Hematopoietic multipotent progenitor cell treated with erythropoietin and hydrocortisone succinate and interleukin-3 and kit ligand, for 4 days (in vitro differentiated cells): ENCODE data around the gene TRAPPC3.
A peak's percentile ranks its signal among the peaks of the same experiment; 100 is the strongest.

ENCODE experiments used
- DNase-seq: peaks from one replicate; pipeline ENCODE4 v3.0.0-alpha.2; 2015

Gene TRAPPC3

DNA sequence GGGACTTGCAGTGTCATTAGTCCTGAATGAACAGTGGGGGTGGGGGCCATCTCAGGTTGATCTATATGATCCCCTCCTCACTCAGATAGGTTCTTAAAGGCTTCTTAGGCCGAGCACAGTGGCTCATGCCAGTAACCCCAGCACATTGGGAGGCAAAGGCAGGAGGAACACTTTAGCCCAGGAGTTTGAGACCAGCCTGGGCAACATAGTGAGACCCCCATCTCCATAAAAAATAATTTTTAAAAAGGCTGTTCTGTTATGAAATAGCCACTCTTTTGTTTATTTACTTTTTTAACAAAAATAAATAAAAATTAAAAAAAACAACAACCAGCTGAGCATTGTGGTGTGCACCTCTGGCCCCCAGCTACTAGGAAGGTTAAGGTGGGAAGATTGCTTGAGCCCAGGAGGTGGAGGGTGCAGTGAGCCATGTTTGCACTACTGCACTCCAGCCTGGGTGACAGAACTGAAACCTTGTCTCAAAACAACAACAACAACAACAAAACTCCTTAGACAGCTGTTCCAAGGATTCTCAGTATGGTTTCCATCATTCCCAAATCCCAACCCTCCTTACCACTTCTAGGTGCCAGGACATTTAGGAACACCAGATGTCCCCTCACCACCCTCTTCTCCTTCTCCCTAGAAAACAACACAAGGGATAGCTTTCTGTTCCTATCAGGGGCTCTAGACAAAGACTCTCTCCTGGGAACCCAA lies 2.0 kb upstream of the TRAPPC3 start:
- no peak for DNase-seq

DNA sequence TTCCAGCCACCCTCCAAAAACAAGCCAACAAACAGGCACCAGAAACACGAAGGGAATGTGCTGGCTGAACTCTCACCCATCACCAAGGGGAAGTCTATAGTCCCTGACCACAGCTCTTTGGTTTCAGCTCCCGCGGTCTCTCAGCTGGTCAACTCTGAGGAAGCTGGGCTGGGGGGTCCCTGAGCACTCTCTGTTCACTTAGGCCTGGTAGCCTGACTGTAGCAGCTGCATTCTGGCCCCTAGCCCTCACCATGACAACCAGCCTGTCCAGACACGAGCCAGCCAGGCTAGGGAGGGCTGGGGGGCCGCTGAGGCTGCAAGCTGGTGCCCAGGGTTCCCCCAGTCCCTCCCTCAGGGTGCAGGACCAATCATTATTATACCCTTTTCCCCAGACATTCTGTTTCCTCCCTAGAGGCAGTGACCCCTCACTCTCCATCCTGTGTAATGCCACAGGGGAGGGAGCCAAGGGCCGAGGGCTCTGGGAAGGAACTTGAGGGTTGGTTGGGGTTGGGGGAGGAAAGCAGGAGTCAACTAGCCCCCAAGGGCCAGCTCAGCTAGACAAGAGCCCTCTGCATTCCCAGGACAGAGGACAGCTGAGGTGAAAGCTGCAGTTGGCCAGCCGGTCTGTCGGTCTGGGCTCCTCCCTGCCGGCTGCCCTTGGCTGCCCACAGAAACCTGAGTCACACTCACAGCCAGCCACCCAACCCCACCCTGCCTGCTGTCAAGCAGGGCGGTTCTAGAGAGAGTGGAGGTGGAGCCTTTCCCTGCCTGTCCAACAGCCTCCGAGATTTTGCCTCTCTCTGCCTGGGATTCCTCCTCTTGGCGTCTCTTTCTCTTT lies 1.2 kb upstream of the TRAPPC3 start:
- peak; percentile 96 for DNase-seq

DNA sequence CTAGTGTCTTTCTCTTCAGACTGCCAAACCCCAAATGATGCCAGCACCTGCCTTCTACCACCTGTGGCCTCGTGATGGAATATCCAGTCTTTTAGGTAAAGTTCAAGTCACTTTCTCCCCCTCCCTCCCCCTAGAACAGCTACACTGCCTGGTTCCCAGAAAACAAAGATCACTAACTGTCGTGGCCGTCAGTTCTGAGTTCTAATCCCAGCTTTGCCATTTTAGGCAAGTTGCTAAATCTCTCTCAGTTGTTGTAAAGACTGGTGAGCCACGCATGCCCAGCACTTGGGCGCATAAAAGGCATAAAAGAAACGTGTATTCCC lies 648 bp upstream of the TRAPPC3 start:
- peak; percentile 34 for DNase-seq

DNA sequence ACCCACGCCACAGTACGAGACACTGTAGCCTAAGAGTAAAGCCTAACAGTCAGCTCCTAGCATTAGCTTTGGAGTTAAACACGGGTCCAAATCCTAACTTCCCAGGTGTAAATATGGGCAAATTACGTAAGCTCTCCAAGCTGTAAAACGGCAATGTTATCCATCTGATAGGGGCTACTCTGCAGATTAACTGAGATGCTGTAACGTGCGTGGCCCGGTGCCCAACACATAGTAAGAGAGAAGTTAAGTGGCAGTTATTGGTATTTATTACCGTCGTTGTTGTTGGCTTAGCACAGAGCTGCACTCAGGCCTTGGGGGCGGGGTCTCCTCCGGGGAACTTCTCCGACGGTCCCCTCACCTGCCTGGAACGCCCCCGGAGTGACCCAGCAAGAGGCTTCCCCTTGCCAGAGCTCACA lies 457 bp downstream of the TRAPPC3 start:
- no peak for DNase-seq

GRCh38 chr1:36144413-36144812 lies 4.9 kb downstream of the TRAPPC3 start:
- DNase-seq = peak; percentile 39

GRCh38 chr1:36143424-36143823 lies 5.9 kb downstream of the TRAPPC3 start:
- no peak for DNase-seq

DNA sequence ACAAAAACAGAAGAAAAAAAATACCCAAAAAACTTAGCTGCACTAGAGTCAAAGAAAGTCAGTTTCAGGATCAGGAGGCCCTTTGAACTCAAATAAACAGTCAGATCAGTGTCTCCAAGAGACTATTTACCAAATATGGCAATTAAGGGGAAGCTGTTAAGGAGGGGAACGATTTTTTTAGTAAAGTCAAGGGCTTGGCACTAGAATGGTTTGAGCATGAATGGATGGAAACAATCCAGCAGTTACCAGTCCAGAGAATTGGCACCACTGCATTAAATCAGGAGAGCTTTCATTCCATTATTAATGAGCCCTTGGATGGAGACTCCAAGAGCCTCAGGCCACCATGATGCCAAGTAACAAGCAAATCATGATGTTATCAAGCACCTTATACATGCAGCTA lies 7.2 kb downstream of the TRAPPC3 start:
- DNase-seq = peak; percentile 41

GRCh38 chr1:36139521-36139920 lies 9.8 kb downstream of the TRAPPC3 start:
- DNase-seq = no peak

GRCh38 chr1:36137776-36138175 lies 11.5 kb downstream of the TRAPPC3 start:
- no peak for DNase-seq

GRCh38 chr1:36137226-36137625 lies 12.1 kb downstream of the TRAPPC3 start:
- DNase-seq = no peak

DNA sequence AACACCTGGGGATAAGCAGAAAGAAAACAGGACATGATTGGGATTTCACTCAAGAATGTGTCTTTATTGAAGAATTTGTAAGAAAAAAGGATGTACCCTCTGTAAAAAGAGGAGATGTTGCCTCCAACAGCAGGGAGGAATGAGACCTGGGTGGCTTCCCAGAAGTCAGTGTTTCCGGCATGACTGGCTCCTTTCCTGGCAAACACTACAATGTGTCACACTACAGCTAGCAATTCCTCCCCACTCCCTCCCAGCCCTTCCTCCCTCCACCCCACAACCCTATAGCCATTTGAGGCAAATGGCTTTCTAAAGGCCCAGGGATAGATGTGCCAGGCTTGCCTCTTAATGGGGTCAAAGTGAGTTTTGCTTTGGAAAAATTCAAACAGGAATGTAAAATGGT lies 12.8 kb downstream of the TRAPPC3 start:
- DNase-seq = no peak

DNA sequence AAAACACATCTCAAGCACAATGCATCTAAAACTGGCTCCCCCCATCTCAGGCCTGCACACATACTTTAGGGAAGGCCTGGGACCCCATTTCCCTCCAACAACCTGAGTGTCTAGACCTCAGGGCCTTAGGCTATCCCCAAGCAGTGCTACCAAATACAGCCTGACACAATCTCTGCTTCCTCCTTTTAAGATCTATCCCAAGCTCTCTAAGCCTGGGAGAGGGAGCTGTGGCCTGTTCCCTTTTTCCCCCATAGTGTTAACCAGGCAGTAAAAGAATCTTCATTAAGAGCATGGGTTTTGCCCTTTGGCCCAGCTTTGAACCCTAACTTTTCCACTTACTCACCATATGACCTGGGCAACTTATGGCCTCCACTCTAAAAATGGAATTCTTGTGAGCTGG lies 13.5 kb downstream of the TRAPPC3 start:
- no peak for DNase-seq

DNA sequence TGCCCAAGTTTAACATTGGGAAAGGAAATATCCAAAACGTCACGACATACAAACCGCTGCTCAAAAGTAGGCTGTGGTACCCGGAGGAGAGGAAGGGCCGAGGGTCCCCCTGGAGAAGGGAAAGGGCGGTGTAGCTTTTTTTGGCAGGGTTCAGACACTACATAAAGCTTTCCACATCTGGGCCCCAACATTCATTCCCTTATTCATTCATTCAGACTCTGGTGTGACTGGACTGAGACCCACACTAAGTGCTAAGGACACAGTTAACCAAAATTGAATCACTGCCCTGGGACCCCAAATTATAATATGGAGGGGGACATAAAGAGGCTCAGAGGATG lies 14.0 kb downstream of the TRAPPC3 start:
- DNase-seq = no peak

- DNase-seq = peak; percentile 79
Observed at GRCh38 chr1:36134505-36135329, 14.6 kb downstream of the TRAPPC3 start.

- no peak for DNase-seq
Observed at GRCh38 chr1:36134031-36134430, 15.3 kb downstream of the TRAPPC3 start.

GRCh38 chr1:36133484-36133883 lies 15.8 kb downstream of the TRAPPC3 start:
- DNase-seq = peak; percentile 70

DNA sequence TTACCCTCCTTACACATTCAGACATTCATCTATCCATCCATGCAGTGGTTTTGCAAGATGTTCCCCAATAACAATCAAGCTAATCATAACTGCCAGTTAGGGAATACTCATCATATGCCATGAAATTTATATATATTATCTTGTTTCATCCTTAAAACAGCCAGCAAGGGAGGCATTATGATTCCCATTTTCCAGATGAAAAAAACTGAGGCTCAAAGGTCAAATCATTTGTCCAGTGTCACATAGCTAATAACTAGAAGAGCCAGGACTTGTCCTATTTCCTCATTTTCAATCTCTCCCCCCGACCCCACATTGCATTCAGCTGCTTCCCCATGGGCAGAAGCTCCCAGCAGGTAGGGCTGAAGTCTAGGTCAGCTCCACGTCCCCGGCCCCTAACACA lies 17.3 kb downstream of the TRAPPC3 start:
- no peak for DNase-seq

- no peak for DNase-seq
Observed at GRCh38 chr1:36128905-36129206, 20.4 kb downstream of the TRAPPC3 start.

GRCh38 chr1:36128126-36128904 lies 21.0 kb downstream of the TRAPPC3 start:
- DNase-seq = peak; percentile 54

GRCh38 chr1:36126797-36127500 lies 22.3 kb downstream of the TRAPPC3 start:
- no peak for DNase-seq

- no peak for DNase-seq
Observed at GRCh38 chr1:36126005-36126716, 23.1 kb downstream of the TRAPPC3 start.
